ENCODE measurements around the gene MATN3. TPM values are rescaled to one million over a fixed set of nuclear protein-coding genes. Genes with fewer than 3 reads are reported as not detected.

Gene MATN3
- total and polyA plus RNA-seq, 3 experiments from 2014 or later = not detected

DNA sequence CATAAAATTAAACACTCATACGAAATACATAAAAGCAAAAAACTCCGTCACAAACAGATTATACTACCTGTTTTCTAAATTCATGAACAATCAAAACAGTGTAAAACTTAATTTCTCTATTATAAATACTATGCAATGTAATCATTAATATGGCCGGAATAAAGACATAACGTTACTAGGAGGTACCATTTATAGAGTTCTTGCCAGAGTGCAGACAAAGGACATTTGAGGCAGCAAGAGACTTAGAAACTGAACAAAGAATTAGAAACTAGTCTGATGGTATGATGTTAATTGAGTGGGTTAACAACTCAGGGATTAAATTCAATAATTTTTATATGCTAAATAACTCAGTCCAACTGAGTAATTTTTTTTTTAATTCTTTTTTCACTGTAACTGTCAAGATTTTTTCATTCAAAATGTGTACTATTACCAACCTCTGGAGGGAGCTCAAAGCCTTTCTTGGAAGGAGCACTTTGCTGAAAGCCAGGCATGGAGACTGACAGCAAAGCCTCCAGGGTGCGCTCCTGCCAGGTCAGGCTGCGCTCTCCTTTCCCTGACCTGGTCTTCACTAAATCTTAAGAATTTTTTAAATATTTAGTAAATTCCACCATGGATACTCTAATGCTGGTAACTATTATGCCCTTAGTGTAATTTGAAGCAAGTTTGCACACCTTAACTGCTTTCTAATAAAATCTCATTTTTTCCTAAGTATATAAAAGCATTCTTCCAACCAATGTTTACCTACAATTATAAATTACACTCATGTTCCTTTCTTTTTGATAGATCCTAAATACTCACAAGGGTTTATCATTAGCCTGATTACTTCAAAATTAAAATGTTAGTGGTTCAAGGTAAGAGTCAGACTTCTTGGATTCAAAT lies 56.7 kb downstream of the MATN3 start:
- Mint-ChIP-seq H3K27ac (peak overlapping the region in 1 of 8 donors; percentile 33), H3K27me3 (no peaks in the 10 kb centered on the region), H3K4me1 (no peaks in the 10 kb centered on the region), H3K36me3 (peaks cover 4 to 17% (median 5%) of the 10 kb centered on the region in 3 donors), H3K9me3 (no peaks in the 10 kb centered on the region), H3K4me3 (no peak overlapping the region)
- no peak overlapping the region for H3K4me3 ChIP-seq (ENCODE audit: low read length)
- no peaks in the 10 kb centered on the region for H3K9me3 ChIP-seq (ENCODE audit: low read length)
- no peaks in the 10 kb centered on the region for H3K36me3 ChIP-seq (ENCODE audit: insufficient read depth, low read length)
- H3K27me3 ChIP-seq (ENCODE audit: insufficient read depth, low read length, poor library complexity, severe bottlenecking) = no peaks in the 10 kb centered on the region
- ChIA-PET POLR2A (no interaction called here), CTCF (interaction anchor here (0.7 to 2.9 kb wide), 5 partner anchors 10 to 139 kb away, joined by 3 to 8 read pairs (median 3); no protein-coding TSS in a partner anchor)
- H3K27ac ChIP-seq (ENCODE audit: low read depth, low read length) = no peak overlapping the region
- DNase-seq = peak; percentile 8 to 52 (median 30)
- no peaks in the 10 kb centered on the region for H3K4me1 ChIP-seq (ENCODE audit: insufficient read depth, low read length)

GRCh38 chr2:19949071-19949470 lies 63.4 kb downstream of the MATN3 start:
- H3K4me3 Mint-ChIP-seq = no peak overlapping the region
- POLR2A ChIA-PET = no interaction called here
- H3K9me3 Mint-ChIP-seq = no peaks in the 10 kb centered on the region
- Histone ChIP-seq H3K4me3 (ENCODE audit: low read length) (no peak overlapping the region), H3K36me3 (ENCODE audit: insufficient read depth, low read length) (no peaks in the 10 kb centered on the region), H3K9me3 (ENCODE audit: low read length) (no peaks in the 10 kb centered on the region), H3K4me1 (ENCODE audit: insufficient read depth, low read length) (no peaks in the 10 kb centered on the region), H3K27ac (ENCODE audit: low read depth, low read length) (no peak overlapping the region), H3K27me3 (ENCODE audit: insufficient read depth, low read length, poor library complexity, severe bottlenecking) (no peaks in the 10 kb centered on the region)
- no peak for DNase-seq
- CTCF ChIA-PET = no interaction called here
- no peaks in the 10 kb centered on the region for H3K4me1 Mint-ChIP-seq
- H3K27me3 Mint-ChIP-seq = no peaks in the 10 kb centered on the region
- H3K36me3 Mint-ChIP-seq = peaks cover 5 to 45% (median 16%) of the 10 kb centered on the region in 3 donors
- H3K27ac Mint-ChIP-seq = no peak overlapping the region

GRCh38 chr2:19947184-19947940 lies 65.1 kb downstream of the MATN3 start:
- no peaks in the 10 kb centered on the region for H3K36me3 ChIP-seq (ENCODE audit: insufficient read depth, low read length)
- H3K27me3 ChIP-seq (ENCODE audit: insufficient read depth, low read length, poor library complexity, severe bottlenecking) = no peaks in the 10 kb centered on the region
- Mint-ChIP-seq H3K27me3 (no peaks in the 10 kb centered on the region), H3K27ac (no peak overlapping the region), H3K36me3 (peaks cover 0 to 40% (median 18%) of the 10 kb centered on the region in 3 donors), H3K4me1 (no peaks in the 10 kb centered on the region), H3K9me3 (no peaks in the 10 kb centered on the region), H3K4me3 (no peak overlapping the region)
- no peak overlapping the region for H3K4me3 ChIP-seq (ENCODE audit: low read length)
- POLR2A ChIA-PET = no interaction called here
- no peak overlapping the region for H3K27ac ChIP-seq (ENCODE audit: low read depth, low read length)
- DNase-seq = no peak
- CTCF ChIA-PET = no interaction called here
- no peaks in the 10 kb centered on the region for H3K9me3 ChIP-seq (ENCODE audit: low read length)
- no peaks in the 10 kb centered on the region for H3K4me1 ChIP-seq (ENCODE audit: insufficient read depth, low read length)

DNA sequence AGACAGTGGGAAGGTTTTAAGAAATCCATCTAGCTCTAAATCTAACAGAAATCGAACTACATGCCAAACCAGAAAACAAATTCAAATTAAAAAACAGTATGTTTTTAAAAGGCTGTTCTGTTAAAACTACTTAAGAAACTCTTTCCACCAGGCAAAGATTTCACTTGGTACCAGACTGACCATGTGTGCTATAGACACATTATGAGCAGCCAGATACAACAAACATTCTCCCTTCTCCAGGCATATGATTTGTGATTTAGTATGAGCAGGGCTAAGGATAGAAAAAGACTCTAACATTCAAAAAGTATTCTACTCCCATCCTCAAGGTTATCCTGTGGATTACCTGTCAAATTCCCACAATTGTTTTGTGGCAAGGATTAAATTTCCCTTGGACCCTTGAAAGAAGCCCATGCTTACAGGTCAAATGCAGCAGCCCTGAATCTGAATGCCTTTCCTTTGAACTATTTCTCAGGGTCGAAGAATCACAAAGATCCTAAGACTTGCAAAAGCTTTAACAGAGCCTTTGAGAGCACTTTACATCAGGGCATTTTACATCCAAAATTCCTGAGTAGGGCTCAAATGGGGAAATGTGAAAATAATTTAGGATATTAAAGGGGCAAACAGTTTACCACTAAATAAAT lies 68.1 kb downstream of the MATN3 start:
- Mint-ChIP-seq H3K9me3 (no peaks in the 10 kb centered on the region), H3K4me1 (no peaks in the 10 kb centered on the region), H3K4me3 (no peak overlapping the region), H3K36me3 (peaks cover 7 to 35% (median 16%) of the 10 kb centered on the region in 3 donors), H3K27ac (no peak overlapping the region), H3K27me3 (no peaks in the 10 kb centered on the region)
- no peaks in the 10 kb centered on the region for H3K27me3 ChIP-seq (ENCODE audit: insufficient read depth, low read length, poor library complexity, severe bottlenecking)
- H3K36me3 ChIP-seq (ENCODE audit: insufficient read depth, low read length) = no peaks in the 10 kb centered on the region
- ChIA-PET CTCF (no interaction called here), POLR2A (no interaction called here)
- H3K4me3 ChIP-seq (ENCODE audit: low read length) = no peak overlapping the region
- H3K9me3 ChIP-seq (ENCODE audit: low read length) = no peaks in the 10 kb centered on the region
- no peaks in the 10 kb centered on the region for H3K4me1 ChIP-seq (ENCODE audit: insufficient read depth, low read length)
- no peak for DNase-seq
- H3K27ac ChIP-seq (ENCODE audit: low read depth, low read length) = no peak overlapping the region

GRCh38 chr2:19943189-19943588 lies 69.3 kb downstream of the MATN3 start:
- Histone ChIP-seq H3K4me3 (ENCODE audit: low read length) (no peak overlapping the region), H3K9me3 (ENCODE audit: low read length) (no peaks in the 10 kb centered on the region), H3K4me1 (ENCODE audit: insufficient read depth, low read length) (no peaks in the 10 kb centered on the region), H3K27me3 (ENCODE audit: insufficient read depth, low read length, poor library complexity, severe bottlenecking) (no peaks in the 10 kb centered on the region), H3K27ac (ENCODE audit: low read depth, low read length) (no peak overlapping the region), H3K36me3 (ENCODE audit: insufficient read depth, low read length) (no peaks in the 10 kb centered on the region)
- ChIA-PET CTCF (no interaction called here), POLR2A (no interaction called here)
- no peak for DNase-seq
- no peaks in the 10 kb centered on the region for H3K4me1 Mint-ChIP-seq
- H3K27me3 Mint-ChIP-seq = no peaks in the 10 kb centered on the region
- no peak overlapping the region for H3K4me3 Mint-ChIP-seq
- peaks cover 7 to 37% (median 14%) of the 10 kb centered on the region in 3 donors for H3K36me3 Mint-ChIP-seq
- no peak overlapping the region for H3K27ac Mint-ChIP-seq
- H3K9me3 Mint-ChIP-seq = no peaks in the 10 kb centered on the region

- no peaks in the 10 kb centered on the region for H3K9me3 Mint-ChIP-seq
- ChIA-PET POLR2A (no interaction called here), CTCF (no interaction called here)
- Histone ChIP-seq H3K4me1 (ENCODE audit: insufficient read depth, low read length) (no peaks in the 10 kb centered on the region), H3K27me3 (ENCODE audit: insufficient read depth, low read length, poor library complexity, severe bottlenecking) (no peaks in the 10 kb centered on the region), H3K9me3 (ENCODE audit: low read length) (no peaks in the 10 kb centered on the region), H3K27ac (ENCODE audit: low read depth, low read length) (no peak overlapping the region), H3K36me3 (ENCODE audit: insufficient read depth, low read length) (no peaks in the 10 kb centered on the region), H3K4me3 (ENCODE audit: low read length) (no peak overlapping the region)
- no peaks in the 10 kb centered on the region for H3K4me1 Mint-ChIP-seq
- H3K36me3 Mint-ChIP-seq = peaks cover 7 to 42% (median 13%) of the 10 kb centered on the region in 3 donors
- H3K4me3 Mint-ChIP-seq = no peak overlapping the region
- DNase-seq = no peak
- H3K27me3 Mint-ChIP-seq = no peaks in the 10 kb centered on the region
- H3K27ac Mint-ChIP-seq = no peak overlapping the region
Measured at GRCh38 chr2:19942199-19942598, 70.3 kb downstream of the MATN3 start.
